ENCODE results near the gene SCN4A.
"Not testable (repeated sequence)": the region's sequence is repeated elsewhere in the genome, so short reads cannot be mapped to it uniquely, and the experiment has no call there.

Gene SCN4A

GRCh38 chr17:63911657-63912100 is 61.0 kb downstream of the SCN4A start:
- TF ChIP-seq GATA3 (IDR thresholded peaks at IDR 0.05; ENCODE audit: low read depth, low read length) (no peak), GATA2 (IDR thresholded peaks at IDR 0.05; ENCODE audit: low read depth, low read length) (no peak)

DNA sequence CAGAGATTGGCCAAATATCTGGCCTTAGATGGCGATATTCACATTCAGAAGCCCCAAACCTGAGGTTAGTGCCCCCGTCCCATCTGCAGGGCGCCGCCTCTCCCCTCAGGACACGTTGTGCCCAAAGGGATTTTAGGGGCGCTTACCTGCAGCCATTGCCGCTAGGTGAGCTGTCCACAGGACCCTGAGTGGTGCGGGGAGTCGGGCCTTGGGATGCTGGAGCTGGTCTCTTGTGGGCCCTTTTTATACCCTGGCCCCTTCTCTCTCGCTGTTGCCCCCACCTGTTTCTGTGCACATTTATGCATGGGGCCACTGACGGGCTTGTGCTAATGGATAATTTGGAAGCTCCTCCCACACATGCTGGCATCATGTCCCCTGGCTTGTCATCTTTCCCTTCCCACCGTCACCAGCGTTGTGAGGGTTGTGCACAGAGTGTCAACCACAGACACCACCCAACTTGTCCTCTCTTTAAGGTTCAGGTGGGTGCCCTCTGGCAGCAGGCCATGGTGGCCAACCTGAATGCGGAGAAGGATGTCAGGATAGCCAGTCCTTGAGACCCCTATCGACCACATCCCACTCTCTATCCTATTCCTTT is 61.6 kb downstream of the SCN4A start, which contains the start of gene CSHL1:
Gene CSHL1, minus strand, starts transcription at position 218 of the 595 bp plus-strand sequence. Its CDS starts 62 bp downstream, at position 156.
- TF ChIP-seq GATA3 (IDR thresholded peaks at IDR 0.05; ENCODE audit: low read depth, low read length) (no peak), GATA2 (IDR thresholded peaks at IDR 0.05; ENCODE audit: low read depth, low read length) (no peak)

DNA sequence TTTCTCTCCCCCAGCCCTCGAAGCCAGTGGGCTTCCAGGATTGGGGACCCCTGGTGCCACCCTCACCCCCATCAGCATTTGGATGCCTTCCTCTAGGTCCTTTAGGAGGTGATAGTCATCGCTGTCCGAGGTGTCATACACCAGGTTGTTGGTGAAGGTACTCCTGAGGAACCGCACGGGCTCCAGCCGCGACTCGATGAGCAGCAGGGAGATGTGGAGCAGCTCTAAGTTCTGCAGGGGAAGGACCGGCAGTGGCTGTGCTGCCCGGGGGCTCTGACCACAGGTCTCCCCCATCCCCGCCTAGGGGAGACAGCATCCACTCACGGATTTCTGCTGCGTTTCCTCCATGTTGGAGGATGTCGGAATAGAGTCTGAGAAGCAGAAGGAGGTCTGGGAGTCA is 62.6 kb downstream of the SCN4A start:
- TF ChIP-seq GATA3 (IDR thresholded peaks at IDR 0.05; ENCODE audit: low read depth, low read length) (no peak), GATA2 (IDR thresholded peaks at IDR 0.05; ENCODE audit: low read depth, low read length) (no peak)

- TF ChIP-seq GATA2, GATA3 (IDR thresholded peaks at IDR 0.05; ENCODE audit: low read depth, low read length): not testable (repeated sequence)
These were observed 76.0 kb downstream of the SCN4A start, which contains the start of gene CSH1 for GRCh38 chr17:63896524-63897354. Gene CSH1 (minus strand): TSS chr17:63896574. CDS start chr17:63896511, 63 bp downstream.

Data from SH-SY5Y (cell line).